HEK293T (cell line): ENCODE results near the gene DNASE1L1.

Source experiments
- CTCF ChIA-PET: fragments of 350-600 bp; formaldehyde crosslinking; extraction: SDS; loops from one replicate; lab custom pipeline; 2021; ENCODE audit warnings: antibody characterized with exemption, inconsistent platforms; lab: Yijun Ruan, JAX
- POLR2A ChIA-PET: fragments of 350-600 bp; formaldehyde crosslinking; extraction: SDS; loops from one replicate; lab custom pipeline; 2020; ENCODE audit warnings: antibody characterized with exemption, inconsistent platforms; lab: Yijun Ruan, JAX
- DNase-seq: peaks from one replicate; pipeline ENCODE4 v3.0.0; 2012; ENCODE audit warnings: mixed read lengths; ENCODE audit errors: extremely low spot score
- ARNT ChIP-seq: fragments of 450-650 bp; IDR thresholded peaks from 2 replicates; pipeline ENCODE4 v1.6.1; 2017; ENCODE audit warnings: mild to moderate bottlenecking
- BHLHE40 ChIP-seq: fragments of 450-650 bp; IDR thresholded peaks from 2 replicates; pipeline ENCODE4 v1.6.1; 2016; ENCODE audit warnings: mild to moderate bottlenecking, moderate library complexity, borderline replicate concordance
- CTBP1 ChIP-seq: fragments of 450-650 bp; IDR thresholded peaks from 2 replicates; pipeline ENCODE4 v1.6.1; 2016; ENCODE audit warnings: borderline replicate concordance
- ELF4 ChIP-seq: fragments of 450-650 bp; IDR thresholded peaks from 2 replicates; pipeline ENCODE4 v1.6.1; 2017; ENCODE audit warnings: antibody characterized with exemption
- FOXA1 ChIP-seq: fragments of 450-650 bp; IDR thresholded peaks from 2 replicates; pipeline ENCODE4 v1.6.1; 2016; ENCODE audit warnings: mild to moderate bottlenecking
- FOXK2 ChIP-seq: fragments of 450-650 bp; IDR thresholded peaks from 2 replicates; pipeline ENCODE4 v1.6.1; 2016; ENCODE audit warnings: mild to moderate bottlenecking
- FOXM1 ChIP-seq: fragments of 450-650 bp; IDR thresholded peaks from 2 replicates; pipeline ENCODE4 v1.6.1; 2017; ENCODE audit warnings: mild to moderate bottlenecking, borderline replicate concordance
- HDGF ChIP-seq: fragments of 450-650 bp; IDR thresholded peaks from 2 replicates; pipeline ENCODE4 v1.6.1; 2017; ENCODE audit warnings: antibody characterized with exemption, borderline replicate concordance
- L3MBTL2 ChIP-seq: fragments of 450-650 bp; conservative IDR thresholded peaks from 2 replicates; pipeline ENCODE4 v1.6.1; 2016; ENCODE audit warnings: mild to moderate bottlenecking
- LEF1 ChIP-seq: fragments of 450-650 bp; IDR thresholded peaks from 2 replicates; pipeline ENCODE4 v1.6.1; 2017; ENCODE audit warnings: mild to moderate bottlenecking, borderline replicate concordance
- NFRKB ChIP-seq: fragments of 450-650 bp; IDR thresholded peaks from 2 replicates; pipeline ENCODE4 v1.6.1; 2016; ENCODE audit warnings: mild to moderate bottlenecking, moderate library complexity
- PKNOX1 ChIP-seq: fragments of 450-650 bp; IDR thresholded peaks from 2 replicates; pipeline ENCODE4 v1.6.1; 2016
- SP1 ChIP-seq: fragments of 450-650 bp; IDR thresholded peaks from 2 replicates; pipeline ENCODE4 v1.6.1; 2017
- SUZ12 ChIP-seq: fragments of 450-650 bp; IDR thresholded peaks from 2 replicates; pipeline ENCODE4 v1.6.1; 2016; ENCODE audit warnings: mild to moderate bottlenecking
- TARDBP ChIP-seq: fragments of 450-650 bp; IDR thresholded peaks from 2 replicates; pipeline ENCODE4 v1.6.1; 2016
- ZNF384 ChIP-seq: fragments of 450-650 bp; IDR thresholded peaks from 2 replicates; pipeline ENCODE4 v1.6.1; 2016

Gene DNASE1L1

DNA sequence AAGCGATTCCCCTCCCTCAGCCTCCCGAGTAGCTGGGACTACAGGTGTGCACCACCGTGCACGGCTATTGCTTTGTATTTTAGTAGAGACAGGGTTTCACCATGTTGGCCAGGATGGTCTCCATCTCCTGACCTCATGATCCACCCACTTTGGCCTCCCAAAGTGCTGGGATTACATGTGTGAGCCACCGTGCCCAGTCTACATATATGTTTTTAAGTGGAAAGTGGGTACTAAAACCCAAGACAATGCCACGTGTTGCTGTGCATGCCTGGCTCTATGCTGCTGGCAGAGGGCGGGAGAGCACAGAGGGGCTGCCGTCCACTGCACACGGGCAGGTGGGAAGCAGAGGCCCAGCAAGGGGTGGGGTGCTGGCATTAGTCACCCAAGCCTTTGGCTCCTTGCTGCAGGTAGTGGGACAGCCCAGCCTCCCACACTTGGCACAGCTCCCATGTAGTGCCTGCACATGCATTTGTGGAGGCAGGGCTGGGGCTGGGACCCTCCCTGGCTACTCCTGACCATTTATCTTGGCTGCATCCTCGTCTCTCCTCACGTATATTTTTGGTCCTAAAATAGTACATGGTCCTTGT is 26.5 kb downstream of the DNASE1L1 start:
- no peak for TF ChIP-seq SUZ12
- TF ChIP-seq HDGF, result no peak
- no peak for TF ChIP-seq PKNOX1
- no peak for TF ChIP-seq FOXM1
- TF ChIP-seq TARDBP, result no peak
- no peak for TF ChIP-seq FOXK2
- no peak for TF ChIP-seq CTBP1
- CTCF ChIA-PET, result interaction anchor here (1.1 to 1.8 kb wide), 3 partner anchors 9 to 10 kb away, joined by 3 to 20 read pairs (median 4); partner anchors contain the start of gene FLNA
- POLR2A ChIA-PET, result interaction anchor here (0.8 to 1.4 kb wide), 2 partner anchors 9 to 27 kb away, joined by 3 read pairs; partner anchors contain the start of gene DNASE1L1
- DNase-seq, result no peak

- DNase-seq, result no peak
- CTCF ChIA-PET, result interaction anchor here (1.1 to 1.2 kb wide), 2 partner anchors 8 kb away, joined by 3 to 4 read pairs; no protein-coding TSS in a partner anchor
- POLR2A ChIA-PET, result interaction anchor here (0.7 kb wide), 1 partner anchor 10 kb away, joined by 4 read pairs; no protein-coding TSS in a partner anchor
- TF ChIP-seq NFRKB (no peak), FOXM1 (no peak), L3MBTL2 (no peak), FOXK2 (no peak), SP1 (no peak), TARDBP (no peak), LEF1 (no peak), CTBP1 (no peak)
Observed at GRCh38 chrX:154381271-154381670, 27.8 kb downstream of the DNASE1L1 start.

GRCh38 chrX:154380787-154381186 is 28.3 kb downstream of the DNASE1L1 start:
- ChIA-PET CTCF (no interaction called here), POLR2A (no interaction called here)
- TF ChIP-seq L3MBTL2, result no peak
- TF ChIP-seq SP1, result no peak
- TF ChIP-seq FOXK2, result no peak
- no peak for TF ChIP-seq ELF4
- no peak for TF ChIP-seq BHLHE40
- no peak for TF ChIP-seq NFRKB
- TF ChIP-seq CTBP1, result no peak
- no peak for TF ChIP-seq LEF1
- TF ChIP-seq FOXA1, result no peak
- no peak for TF ChIP-seq ZNF384
- no peak for TF ChIP-seq HDGF
- TF ChIP-seq FOXM1, result no peak
- TF ChIP-seq TARDBP, result no peak
- no peak for TF ChIP-seq SUZ12
- TF ChIP-seq PKNOX1, result no peak
- no peak for TF ChIP-seq ARNT
- no peak for DNase-seq

- no peak for DNase-seq
- TF ChIP-seq TARDBP, result no peak
- no peak for TF ChIP-seq NFRKB
- TF ChIP-seq SP1, result no peak
- no peak for TF ChIP-seq FOXM1
- TF ChIP-seq SUZ12, result no peak
- TF ChIP-seq HDGF, result no peak
- no peak for TF ChIP-seq BHLHE40
- TF ChIP-seq ZNF384, result no peak
- POLR2A ChIA-PET, result interaction anchor here (1.6 kb wide), 1 partner anchor 18 kb away, joined by 5 read pairs; the partner anchor contains the start of gene RPL10
- CTCF ChIA-PET, result no interaction called here
Observed at GRCh38 chrX:154380153-154380552, 28.9 kb downstream of the DNASE1L1 start.

GRCh38 chrX:154379569-154379951 is 29.5 kb downstream of the DNASE1L1 start:
- DNase-seq, result no peak
- ChIA-PET POLR2A (interaction anchor here (1.3 to 1.6 kb wide), 2 partner anchors 9 to 18 kb away, joined by 4 to 5 read pairs; partner anchors contain the start of gene RPL10), CTCF (no interaction called here)
- TF ChIP-seq HDGF (no peak), L3MBTL2 (peak; percentile 36; the same call in 1 of the 2 replicates), LEF1 (no peak)

DNA sequence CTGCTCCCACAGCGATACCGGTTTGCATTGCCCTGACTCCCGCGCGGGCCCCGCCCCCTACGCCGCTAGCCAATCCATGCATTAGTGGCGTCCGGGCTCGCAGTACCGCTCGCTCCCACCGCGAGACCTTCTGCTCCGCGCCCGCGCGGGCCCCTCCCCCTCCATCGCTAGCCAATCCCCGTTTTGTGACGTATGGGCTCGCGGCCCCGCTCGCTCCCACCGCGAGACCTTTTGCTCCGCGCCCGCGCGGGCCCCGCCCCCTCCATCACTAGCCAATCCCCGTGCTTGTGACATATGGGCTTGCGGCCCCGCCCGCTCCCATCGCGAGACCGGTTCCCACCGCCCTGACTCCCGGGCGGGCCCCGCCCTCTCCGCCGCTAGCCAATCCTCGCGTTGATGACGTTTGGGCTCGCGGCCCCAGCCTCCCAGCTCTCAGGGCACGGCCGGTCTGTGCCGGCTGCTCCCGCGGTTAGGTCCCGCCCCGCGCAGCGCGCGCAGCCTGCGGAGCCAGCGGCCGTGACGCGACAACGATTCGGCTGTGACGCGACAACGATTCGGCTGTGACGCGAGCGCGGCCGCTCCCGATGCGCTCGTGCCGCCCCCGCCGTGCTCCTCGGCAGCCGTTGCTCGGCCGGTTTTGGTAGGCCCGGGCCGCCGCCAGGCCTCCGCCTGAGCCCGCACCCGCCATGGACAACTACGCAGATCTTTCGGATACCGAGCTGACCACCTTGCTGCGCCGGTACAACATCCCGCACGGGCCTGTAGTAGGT is 30.1 kb downstream of the DNASE1L1 start, which contains the start of gene EMD:
TSS of gene EMD (plus strand) at position 497 of the 770 bp plus-strand sequence. CDS start at position 687, 190 bp downstream.
- TF ChIP-seq NFRKB (no peak), HDGF (0 out of 2 replicates have a peak, but pooled peaks have one; percentile 15)
- POLR2A ChIA-PET, result interaction anchor here (0.7 to 1.6 kb wide), 4 partner anchors 8 to 111 kb away, joined by 3 to 5 read pairs (median 4); partner anchors contain the start of genes RPL10 and SLC10A3
- DNase-seq, result peak; percentile 94
- CTCF ChIA-PET, result no interaction called here
